Activated naive CD4-positive, alpha-beta T cell treated with anti-CD3 and anti-CD28 coated beads, Interleukin-2, amount 50 U/mL, for 24 hours (primary cell): Measurements from ENCODE around the gene CPNE5.
"Not testable (repeated sequence)": the region's sequence is repeated elsewhere in the genome, so short reads cannot be mapped to it uniquely, and the experiment has no call there.

Experiments used
- H3K27ac Mint-ChIP-seq: one replicate; pipeline ENCODE4 v1.8.0; 2021; ENCODE audit warnings: mild to moderate bottlenecking, mixed read lengths
- H3K27me3 Mint-ChIP-seq: one replicate; pipeline ENCODE4 v1.8.0; 2021; ENCODE audit warnings: mixed read lengths
- H3K36me3 Mint-ChIP-seq: one replicate; pipeline ENCODE4 v1.8.0; 2021; ENCODE audit warnings: mixed read lengths
- H3K4me1 Mint-ChIP-seq: one replicate; pipeline ENCODE4 v1.8.0; 2021; ENCODE audit warnings: mixed read lengths
- H3K4me3 Mint-ChIP-seq: one replicate; pipeline ENCODE4 v1.8.0; 2021; ENCODE audit warnings: mild to moderate bottlenecking, mixed read lengths
- H3K9me3 Mint-ChIP-seq: one replicate; pipeline ENCODE4 v1.8.0; 2021; ENCODE audit warnings: mixed read lengths

CPNE5 gene

DNA sequence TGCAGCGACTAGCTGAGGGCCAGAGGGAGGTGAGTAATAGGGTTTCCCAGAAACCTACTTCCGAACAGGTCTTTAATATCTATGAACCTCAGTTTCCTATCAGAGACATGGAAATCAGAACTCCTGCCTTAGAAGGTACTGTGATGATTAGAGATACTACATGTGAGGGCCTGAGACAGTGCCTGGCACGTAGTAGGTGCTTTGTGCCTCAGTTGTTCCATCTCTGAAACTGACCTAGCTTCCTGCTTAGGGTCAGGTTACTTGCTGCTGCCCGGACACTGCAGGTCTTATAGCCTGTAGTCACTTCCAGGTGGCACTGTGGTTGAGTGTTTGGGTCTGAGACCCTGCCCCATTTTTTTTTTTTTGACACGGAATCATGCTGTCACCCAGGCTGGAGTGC, 120.7 kb downstream of the CPNE5 start:
- H3K9me3 Mint-ChIP-seq, result no peaks in the 10 kb centered on the region
- H3K4me1 Mint-ChIP-seq, result no peaks in the 10 kb centered on the region
- no peaks in the 10 kb centered on the region for H3K27me3 Mint-ChIP-seq
- no peak overlapping the region for H3K4me3 Mint-ChIP-seq
- no peak overlapping the region for H3K27ac Mint-ChIP-seq
- no peaks in the 10 kb centered on the region for H3K36me3 Mint-ChIP-seq

DNA sequence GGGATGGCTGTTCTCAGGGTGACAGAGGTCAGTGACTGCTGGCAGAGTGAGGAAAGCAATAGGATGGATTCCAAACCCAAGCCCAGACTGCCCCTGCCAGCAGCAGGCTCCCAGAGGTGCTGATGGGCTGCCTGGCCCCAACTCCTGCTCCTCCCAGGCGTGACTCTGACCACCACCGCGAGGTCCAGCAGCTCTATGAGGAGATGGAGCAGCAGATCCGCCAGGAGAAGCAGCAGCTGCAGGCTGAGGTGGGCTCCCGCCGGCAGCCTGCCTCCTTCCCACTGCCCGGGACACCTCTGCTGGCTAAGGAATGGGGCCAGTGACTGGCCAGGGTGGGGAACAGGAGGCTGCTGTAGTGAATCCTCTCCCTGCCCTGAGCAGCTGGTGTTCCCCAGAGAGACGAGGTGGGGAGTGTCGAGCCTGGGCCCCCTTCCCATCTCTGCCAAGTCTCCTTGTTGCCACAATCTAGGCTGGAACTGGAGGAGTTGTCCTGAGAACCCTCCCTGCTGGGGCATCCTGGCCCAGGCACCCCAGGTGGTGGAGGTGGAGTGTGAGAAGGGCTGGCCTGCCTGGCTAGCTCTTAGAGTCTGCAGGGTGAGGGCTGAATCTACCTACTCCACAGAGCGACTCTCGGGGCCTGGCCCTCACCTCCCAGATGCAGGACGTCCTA, 121.2 kb downstream of the CPNE5 start:
- Mint-ChIP-seq H3K9me3 (no peaks in the 10 kb centered on the region), H3K36me3 (no peaks in the 10 kb centered on the region), H3K4me1 (no peaks in the 10 kb centered on the region), H3K27ac (no peak overlapping the region), H3K4me3 (no peak overlapping the region), H3K27me3 (no peaks in the 10 kb centered on the region)

- no peaks in the 10 kb centered on the region for H3K9me3 Mint-ChIP-seq
- H3K4me3 Mint-ChIP-seq, result no peak overlapping the region
- H3K27ac Mint-ChIP-seq, result no peak overlapping the region
These were observed 121.9 kb downstream of the CPNE5 start for GRCh38 chr6:36717231-36717825.

GRCh38 chr6:36716476-36717093, 122.7 kb downstream of the CPNE5 start:
- no peaks in the 10 kb centered on the region for H3K4me1 Mint-ChIP-seq
- H3K9me3 Mint-ChIP-seq, result no peaks in the 10 kb centered on the region
- H3K36me3 Mint-ChIP-seq, result no peaks in the 10 kb centered on the region
- no peak overlapping the region for H3K27ac Mint-ChIP-seq
- H3K27me3 Mint-ChIP-seq, result no peaks in the 10 kb centered on the region
- no peak overlapping the region for H3K4me3 Mint-ChIP-seq

More at GRCh38 chr6:36717231-36717825, 121.9 kb downstream of the CPNE5 start:
- Mint-ChIP-seq H3K4me1 (no peaks in the 10 kb centered on the region), H3K27me3 (no peaks in the 10 kb centered on the region), H3K36me3 (no peaks in the 10 kb centered on the region)

- H3K36me3 Mint-ChIP-seq, result no peaks in the 10 kb centered on the region
- no peak overlapping the region for H3K27ac Mint-ChIP-seq
- H3K27me3 Mint-ChIP-seq, result no peaks in the 10 kb centered on the region
- H3K9me3 Mint-ChIP-seq, result no peaks in the 10 kb centered on the region
- H3K4me3 Mint-ChIP-seq, result no peak overlapping the region
- H3K4me1 Mint-ChIP-seq, result no peaks in the 10 kb centered on the region
These were observed 123.8 kb downstream of the CPNE5 start for GRCh38 chr6:36715469-36715868.

GRCh38 chr6:36714511-36714910, 124.7 kb downstream of the CPNE5 start:
- no peaks in the 10 kb centered on the region for H3K4me1 Mint-ChIP-seq
- H3K36me3 Mint-ChIP-seq, result no peaks in the 10 kb centered on the region
- no peaks in the 10 kb centered on the region for H3K9me3 Mint-ChIP-seq

GRCh38 chr6:36713846-36714245, 125.4 kb downstream of the CPNE5 start:
- Mint-ChIP-seq H3K4me3 (no peak overlapping the region), H3K27me3 (no peaks in the 10 kb centered on the region), H3K36me3 (no peaks in the 10 kb centered on the region), H3K27ac (no peak overlapping the region), H3K9me3 (no peaks in the 10 kb centered on the region), H3K4me1 (no peaks in the 10 kb centered on the region)

More at GRCh38 chr6:36714511-36714910, 124.7 kb downstream of the CPNE5 start:
- no peak overlapping the region for H3K4me3 Mint-ChIP-seq
- no peak overlapping the region for H3K27ac Mint-ChIP-seq
- no peaks in the 10 kb centered on the region for H3K27me3 Mint-ChIP-seq

DNA sequence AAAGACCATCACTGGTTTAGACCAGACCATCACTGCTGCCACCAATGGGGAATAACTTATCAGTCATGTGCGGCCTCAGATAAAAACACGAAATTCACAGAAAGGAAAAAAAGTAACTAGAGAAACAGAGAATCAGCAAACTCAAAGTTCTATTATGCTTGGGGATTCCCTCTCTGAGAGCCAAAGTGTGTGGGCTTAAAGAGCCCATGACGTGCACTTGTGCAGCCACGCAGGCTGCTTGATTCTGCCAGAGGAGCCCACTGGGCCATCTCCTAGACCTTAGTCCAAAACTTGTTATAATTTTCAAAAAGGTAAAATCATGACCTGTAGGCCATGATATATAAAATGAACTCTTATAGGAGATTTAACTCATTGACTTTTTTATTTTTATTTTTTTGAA, 126.4 kb downstream of the CPNE5 start:
- Mint-ChIP-seq H3K9me3 (no peaks in the 10 kb centered on the region), H3K4me1 (no peaks in the 10 kb centered on the region), H3K36me3 (no peaks in the 10 kb centered on the region), H3K27ac (no peak overlapping the region), H3K4me3 (no peak overlapping the region), H3K27me3 (no peaks in the 10 kb centered on the region)

DNA sequence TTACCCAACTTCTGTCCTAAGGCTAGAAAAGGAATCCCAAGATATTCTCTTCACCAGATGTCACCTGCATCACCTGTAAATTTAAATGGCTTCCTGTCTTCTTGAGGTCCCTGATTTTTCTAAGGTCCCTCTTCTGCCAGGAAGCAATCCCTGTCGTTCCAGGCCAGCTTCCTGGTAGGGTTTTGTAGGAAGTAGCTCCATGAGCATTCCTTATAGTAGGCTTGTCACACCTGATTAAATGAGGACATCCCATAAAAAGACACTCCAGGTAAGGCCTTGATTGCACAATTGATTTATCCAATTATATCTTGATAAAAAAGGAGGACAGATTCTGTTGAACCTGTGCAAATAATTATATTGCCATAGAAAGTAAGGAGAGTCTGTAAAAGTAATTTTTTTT, 132.9 kb downstream of the CPNE5 start:
- Mint-ChIP-seq H3K4me1 (no peaks in the 10 kb centered on the region), H3K36me3 (no peaks in the 10 kb centered on the region), H3K4me3 (no peak overlapping the region), H3K9me3 (no peaks in the 10 kb centered on the region), H3K27ac (no peak overlapping the region), H3K27me3 (no peaks in the 10 kb centered on the region)

DNA sequence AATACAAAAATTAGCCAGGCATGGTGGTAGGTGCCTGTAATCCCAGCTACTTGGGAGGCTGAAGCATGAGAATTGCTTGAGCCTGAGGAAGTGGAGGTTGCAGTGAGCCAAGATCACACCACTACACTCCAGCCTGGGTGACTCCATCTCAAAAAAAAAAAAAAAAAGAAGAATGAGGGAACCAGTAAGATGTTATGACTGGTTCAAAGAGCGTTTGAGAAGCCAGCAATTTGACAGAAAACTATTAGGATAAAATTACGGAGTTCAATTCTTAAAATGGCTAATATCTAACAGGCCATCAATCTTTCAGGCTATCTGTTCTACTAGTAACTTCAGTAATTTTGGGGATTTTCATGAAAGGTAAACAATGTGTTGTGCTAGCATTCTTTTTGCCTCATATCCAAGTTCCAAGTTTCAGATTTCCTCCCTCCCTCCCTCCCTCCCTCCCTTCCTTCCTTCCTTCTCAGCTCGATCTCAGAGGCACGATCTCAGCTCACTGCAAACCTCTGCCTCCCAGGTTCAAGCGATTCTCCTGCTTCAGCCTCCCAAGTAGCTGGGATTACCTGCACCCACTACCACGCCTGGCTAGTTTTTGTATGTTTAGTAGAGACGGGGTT, 134.2 kb downstream of the CPNE5 start:
- not testable (repeated sequence) for H3K4me3 Mint-ChIP-seq, H3K27ac Mint-ChIP-seq, H3K27me3 Mint-ChIP-seq, H3K9me3 Mint-ChIP-seq, H3K36me3 Mint-ChIP-seq, H3K4me1 Mint-ChIP-seq

- no peaks in the 10 kb centered on the region for H3K9me3 Mint-ChIP-seq
- no peaks in the 10 kb centered on the region for H3K4me1 Mint-ChIP-seq
- no peak overlapping the region for H3K4me3 Mint-ChIP-seq
- H3K27me3 Mint-ChIP-seq, result no peaks in the 10 kb centered on the region
- no peaks in the 10 kb centered on the region for H3K36me3 Mint-ChIP-seq
- H3K27ac Mint-ChIP-seq, result no peak overlapping the region
These were observed 135.3 kb downstream of the CPNE5 start for GRCh38 chr6:36703982-36704381.

DNA sequence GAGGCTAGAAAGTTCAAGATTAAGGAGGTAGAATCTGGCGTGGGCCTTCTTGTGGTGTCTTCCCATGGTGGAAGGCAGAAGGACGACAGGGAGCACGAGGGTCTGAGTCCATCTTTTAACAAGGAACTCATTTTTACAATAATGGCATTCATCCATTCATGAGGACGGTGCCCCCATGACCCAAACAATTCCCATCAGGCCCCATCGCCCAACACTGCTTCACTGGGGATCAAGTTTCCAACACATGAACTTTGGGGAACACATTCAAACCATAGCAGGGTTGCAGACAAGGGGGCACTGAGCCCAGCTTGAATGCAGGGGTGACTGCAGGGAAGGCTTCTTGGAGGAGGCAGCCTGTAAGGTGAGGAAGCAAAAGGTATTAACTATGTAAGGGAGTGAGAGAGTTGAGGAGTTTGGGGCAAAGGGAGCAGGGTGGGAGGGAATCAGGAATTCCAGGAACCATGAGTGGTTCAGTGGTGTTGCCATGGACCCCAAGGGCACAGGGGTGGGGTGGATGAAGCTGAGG, 136.1 kb downstream of the CPNE5 start:
- Mint-ChIP-seq H3K4me3 (no peak overlapping the region), H3K27ac (peak overlapping the region; percentile 25), H3K4me1 (no peaks in the 10 kb centered on the region)

DNA sequence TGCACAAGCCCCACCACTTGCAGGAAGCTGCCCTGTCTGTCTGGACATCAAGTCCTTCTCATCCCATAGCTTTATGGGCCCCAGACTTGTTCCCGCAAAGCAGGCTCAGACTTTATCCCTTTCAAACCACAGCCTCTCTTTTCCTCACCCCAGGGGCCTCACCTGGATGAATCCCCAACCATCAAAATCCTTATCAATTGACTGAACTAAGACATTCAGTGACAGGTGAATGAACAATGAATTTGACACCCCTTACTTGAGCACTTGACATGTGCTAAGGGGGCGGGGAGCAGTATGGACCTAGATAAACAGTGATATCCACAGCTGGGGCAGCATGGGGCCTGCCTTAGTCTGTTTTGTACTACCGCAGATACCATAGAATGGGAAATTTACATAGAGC, 136.6 kb downstream of the CPNE5 start:
- H3K4me1 Mint-ChIP-seq, result no peaks in the 10 kb centered on the region
- H3K36me3 Mint-ChIP-seq, result no peaks in the 10 kb centered on the region
- no peaks in the 10 kb centered on the region for H3K9me3 Mint-ChIP-seq
- H3K4me3 Mint-ChIP-seq, result no peak overlapping the region
- no peak overlapping the region for H3K27ac Mint-ChIP-seq
- no peaks in the 10 kb centered on the region for H3K27me3 Mint-ChIP-seq

More for the DNA sequence above, 136.1 kb downstream of the CPNE5 start:
- no peaks in the 10 kb centered on the region for H3K36me3 Mint-ChIP-seq
- H3K9me3 Mint-ChIP-seq, result no peaks in the 10 kb centered on the region
- H3K27me3 Mint-ChIP-seq, result no peaks in the 10 kb centered on the region

DNA sequence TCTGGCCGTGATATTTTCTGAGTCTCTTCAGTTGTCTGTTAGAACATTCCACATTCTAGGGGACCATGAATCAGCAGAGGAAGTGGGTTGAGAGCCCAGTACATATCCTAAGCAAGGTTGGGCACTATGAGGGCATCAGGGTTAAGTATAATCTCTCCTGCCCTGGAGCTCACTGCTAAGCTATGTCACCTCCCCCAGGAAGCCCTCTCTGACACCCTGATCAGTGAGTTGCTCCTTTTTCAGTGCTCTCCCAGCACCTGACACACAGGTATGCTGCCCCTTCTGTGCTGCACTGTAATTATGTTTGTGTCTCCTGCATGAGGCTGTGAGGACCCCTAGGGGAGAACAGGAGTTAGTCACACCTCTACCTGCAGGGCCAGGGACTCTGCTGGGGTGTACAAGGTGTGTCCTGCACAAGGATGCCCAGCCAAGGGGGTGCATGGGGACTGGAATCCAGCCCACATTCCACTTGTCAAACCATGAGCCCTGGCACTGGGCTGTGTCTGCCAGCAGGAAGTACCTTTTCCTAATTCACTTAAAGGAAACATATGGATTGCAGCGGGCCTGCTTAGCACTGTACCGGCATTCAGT, 137.7 kb downstream of the CPNE5 start:
- Mint-ChIP-seq H3K4me3 (no peak overlapping the region), H3K9me3 (no peaks in the 10 kb centered on the region), H3K27me3 (no peaks in the 10 kb centered on the region), H3K36me3 (no peaks in the 10 kb centered on the region), H3K27ac (no peak overlapping the region), H3K4me1 (no peaks in the 10 kb centered on the region)

GRCh38 chr6:36700831-36701230, 138.4 kb downstream of the CPNE5 start:
- H3K27ac Mint-ChIP-seq, result no peak overlapping the region
- no peak overlapping the region for H3K4me3 Mint-ChIP-seq
- no peaks in the 10 kb centered on the region for H3K36me3 Mint-ChIP-seq
- H3K4me1 Mint-ChIP-seq, result no peaks in the 10 kb centered on the region
- no peaks in the 10 kb centered on the region for H3K27me3 Mint-ChIP-seq
- H3K9me3 Mint-ChIP-seq, result no peaks in the 10 kb centered on the region
